GM12865 (cell line): Measurements from ENCODE around the gene C1orf94.

Source experiments
- DNase-seq: peaks from one replicate; pipeline ENCODE4 v3.0.0; 2010; ENCODE audit warnings: low read depth
- H3K4me3 ChIP-seq: 2 replicates; pipeline ENCODE4 v1.5.1; 2011; ENCODE audit warnings: mild to moderate bottlenecking, low read depth, low read length, control low read depth
- TF ChIP-seq, protein P1 (sequence below): IDR thresholded peaks from 2 replicates; pipeline ENCODE4 v1.5.1; 2011; ENCODE audit warnings: low read length, control low read depth, low read depth, inconsistent platforms; ENCODE audit not compliant: insufficient read depth; ENCODE audit errors: missing control alignments

C1orf94 gene, protein sequence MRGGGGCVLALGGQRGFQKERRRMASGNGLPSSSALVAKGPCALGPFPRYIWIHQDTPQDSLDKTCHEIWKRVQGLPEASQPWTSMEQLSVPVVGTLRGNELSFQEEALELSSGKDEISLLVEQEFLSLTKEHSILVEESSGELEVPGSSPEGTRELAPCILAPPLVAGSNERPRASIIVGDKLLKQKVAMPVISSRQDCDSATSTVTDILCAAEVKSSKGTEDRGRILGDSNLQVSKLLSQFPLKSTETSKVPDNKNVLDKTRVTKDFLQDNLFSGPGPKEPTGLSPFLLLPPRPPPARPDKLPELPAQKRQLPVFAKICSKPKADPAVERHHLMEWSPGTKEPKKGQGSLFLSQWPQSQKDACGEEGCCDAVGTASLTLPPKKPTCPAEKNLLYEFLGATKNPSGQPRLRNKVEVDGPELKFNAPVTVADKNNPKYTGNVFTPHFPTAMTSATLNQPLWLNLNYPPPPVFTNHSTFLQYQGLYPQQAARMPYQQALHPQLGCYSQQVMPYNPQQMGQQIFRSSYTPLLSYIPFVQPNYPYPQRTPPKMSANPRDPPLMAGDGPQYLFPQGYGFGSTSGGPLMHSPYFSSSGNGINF

DNA sequence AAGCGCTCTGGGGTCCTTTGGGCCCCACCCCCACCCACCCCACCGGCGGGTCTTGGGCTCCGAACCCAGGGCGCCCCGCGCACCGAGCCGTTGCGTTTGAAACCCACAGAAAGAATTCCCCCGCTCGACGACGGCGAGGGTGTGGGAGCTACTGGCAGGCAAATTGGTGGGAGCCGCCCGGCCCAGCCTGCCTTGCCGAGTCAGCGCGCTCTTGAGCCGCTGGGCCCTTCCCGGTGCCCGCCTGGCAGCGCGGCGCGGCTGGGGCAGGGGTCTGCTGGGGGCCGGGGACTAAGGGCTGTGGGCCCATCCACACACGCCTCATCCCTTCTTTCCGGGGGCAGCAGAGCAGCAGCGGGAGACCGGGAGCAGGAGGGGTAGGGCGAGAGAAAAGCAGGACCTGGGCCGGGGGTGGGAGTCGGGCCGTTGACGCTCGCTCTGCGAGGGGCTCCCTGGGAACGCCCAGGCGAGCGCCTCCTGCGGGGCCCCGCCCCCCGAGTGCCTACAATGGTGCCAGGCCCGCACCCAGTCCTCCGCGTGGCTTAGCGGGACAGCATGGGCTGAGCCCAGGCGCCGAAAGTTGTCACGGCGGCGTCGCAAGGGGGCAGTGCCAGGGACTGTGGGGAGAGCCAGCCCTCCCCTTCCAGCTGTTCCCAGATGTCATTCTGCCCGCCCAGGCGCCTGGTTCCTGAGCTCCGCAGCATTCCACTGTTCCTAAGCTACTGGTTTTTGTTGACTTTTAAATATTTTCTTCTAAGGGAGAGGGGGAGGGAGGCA, at the start of gene C1orf94:
Gene C1orf94, plus strand, starts transcription at position 78 of the 774 bp plus-strand sequence. CDS start 883 bp downstream, outside the sequence.
- no peak for DNase-seq
- no peak within 1 kb of the TSS for H3K4me3 ChIP-seq
- TF ChIP-seq, protein P1, sequence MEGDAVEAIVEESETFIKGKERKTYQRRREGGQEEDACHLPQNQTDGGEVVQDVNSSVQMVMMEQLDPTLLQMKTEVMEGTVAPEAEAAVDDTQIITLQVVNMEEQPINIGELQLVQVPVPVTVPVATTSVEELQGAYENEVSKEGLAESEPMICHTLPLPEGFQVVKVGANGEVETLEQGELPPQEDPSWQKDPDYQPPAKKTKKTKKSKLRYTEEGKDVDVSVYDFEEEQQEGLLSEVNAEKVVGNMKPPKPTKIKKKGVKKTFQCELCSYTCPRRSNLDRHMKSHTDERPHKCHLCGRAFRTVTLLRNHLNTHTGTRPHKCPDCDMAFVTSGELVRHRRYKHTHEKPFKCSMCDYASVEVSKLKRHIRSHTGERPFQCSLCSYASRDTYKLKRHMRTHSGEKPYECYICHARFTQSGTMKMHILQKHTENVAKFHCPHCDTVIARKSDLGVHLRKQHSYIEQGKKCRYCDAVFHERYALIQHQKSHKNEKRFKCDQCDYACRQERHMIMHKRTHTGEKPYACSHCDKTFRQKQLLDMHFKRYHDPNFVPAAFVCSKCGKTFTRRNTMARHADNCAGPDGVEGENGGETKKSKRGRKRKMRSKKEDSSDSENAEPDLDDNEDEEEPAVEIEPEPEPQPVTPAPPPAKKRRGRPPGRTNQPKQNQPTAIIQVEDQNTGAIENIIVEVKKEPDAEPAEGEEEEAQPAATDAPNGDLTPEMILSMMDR, result no peak

DNA sequence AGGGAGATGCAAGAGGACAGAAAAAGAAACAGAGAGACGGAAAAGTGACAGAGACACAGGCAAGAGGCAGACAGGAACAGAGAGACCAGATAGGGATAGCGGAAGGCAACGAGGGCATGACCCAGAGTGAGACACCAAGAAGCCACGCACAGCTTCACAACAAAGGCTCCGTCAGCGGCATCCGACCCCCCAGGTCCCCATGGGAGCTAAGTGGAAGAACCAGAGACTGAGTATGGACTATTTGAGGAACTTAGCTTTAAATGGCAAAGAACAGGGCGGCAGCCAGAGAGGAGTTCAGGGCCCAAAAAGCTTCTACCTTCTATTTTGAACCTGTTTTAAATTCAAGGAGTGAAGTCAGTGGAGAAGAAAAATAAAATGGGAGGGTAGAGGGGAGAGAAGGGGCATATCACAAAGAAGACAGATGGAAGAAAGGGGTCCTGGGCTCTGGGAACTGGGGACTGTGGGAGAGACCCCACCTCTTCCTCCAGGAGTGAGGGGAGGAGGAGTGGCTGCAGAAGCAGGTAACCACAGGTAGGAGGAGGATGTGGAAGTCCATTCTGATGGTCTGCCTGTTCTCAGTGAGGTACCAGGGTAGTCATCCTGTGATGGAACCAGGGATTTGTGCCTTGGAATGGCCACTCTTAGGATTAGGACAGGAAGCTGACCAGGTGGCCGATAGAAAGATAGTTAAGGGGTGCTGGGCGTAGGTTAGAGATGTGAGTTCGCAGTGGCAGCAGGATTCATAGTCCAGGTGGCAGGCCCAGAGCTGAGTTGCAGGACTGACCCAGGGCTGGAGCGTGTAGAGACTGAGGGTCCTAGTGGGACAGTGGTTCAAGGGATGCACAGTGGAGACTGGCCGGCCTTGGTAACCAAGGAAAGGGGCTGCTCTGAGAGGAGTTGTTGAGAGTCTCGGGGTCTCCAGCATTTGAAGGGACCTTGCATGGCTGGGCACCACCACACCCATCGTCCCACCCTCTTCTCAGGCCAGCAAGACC, 49.4 kb upstream of the C1orf94 start:
- TF ChIP-seq, protein P1, result no peak
- no peak overlapping the region for H3K4me3 ChIP-seq
- no peak for DNase-seq

- no peak overlapping the region for H3K4me3 ChIP-seq
- TF ChIP-seq, protein P1, result no peak
- DNase-seq, result no peak
These were observed 48.4 kb upstream of the C1orf94 start for GRCh38 chr1:34128186-34128889.

GRCh38 chr1:34129630-34130029, 47.1 kb upstream of the C1orf94 start:
- DNase-seq, result no peak
- no peak overlapping the region for H3K4me3 ChIP-seq
- TF ChIP-seq, protein P1, result no peak

GRCh38 chr1:34130306-34130705, 46.4 kb upstream of the C1orf94 start:
- H3K4me3 ChIP-seq, result no peak overlapping the region
- DNase-seq, result no peak
- TF ChIP-seq, protein P1, result no peak
